Esophagus squamous epithelium (tissue), 5 donors: ENCODE results near the gene XIRP2. TPM values are rescaled to one million over a fixed set of nuclear protein-coding genes. Genes with fewer than 3 reads are reported as not detected.

ENCODE experiments used
- DNase-seq: peaks from one replicate; lab custom pipeline; 2025; lab: John Stamatoyannopoulos, UW
- H3K27ac ChIP-seq, 4 donors: fragments of 200-600 bp; sonication (generic); one replicate each; pipeline ENCODE4 v1.5.1; 2016 to 2019; ENCODE audit warnings: mild to moderate bottlenecking in 1 of 4
- H3K27me3 ChIP-seq, 4 donors: fragments of 200-600 bp; sonication (generic); 1 replicate in 3 of 4; 2 replicates in 1 of 4; pipeline versions ENCODE4 v1.5.1 to v1.6.0; 2017 to 2021; ENCODE audit warnings: antibody characterized with exemption in 1 of 4
- H3K36me3 ChIP-seq, 3 donors: fragments of 200-600 bp; sonication (generic); one replicate each; pipeline ENCODE4 v1.5.1; 2016 to 2019
- H3K4me1 ChIP-seq, 3 donors: fragments of 200-600 bp; sonication (generic); one replicate each; pipeline ENCODE4 v1.5.1; 2017 to 2019
- H3K4me3 ChIP-seq, 4 donors: fragments of 200-600 bp; sonication (generic); 1 replicate in 3 of 4; 2 replicates in 1 of 4; pipeline ENCODE4 v1.5.1; 2016 to 2019; ENCODE audit warnings: mild to moderate bottlenecking in 2 of 4, moderate library complexity in 1 of 4
- H3K9me3 ChIP-seq, 3 donors: fragments of 200-600 bp; sonication (generic); one replicate each; pipeline ENCODE4 v1.5.1; 2016 to 2019
- CTCF ChIP-seq, 6 experiments: fragments of 450-650 bp in 4 of 6; fragments of 200-600 bp in 2 of 6; sonication (generic) in 2 of 6; IDR thresholded peaks; one replicate each; pipeline ENCODE4 v1.5.1; 2016 to 2019; ENCODE audit warnings: antibody characterized with exemption in 6 of 6, mild to moderate bottlenecking in 4 of 6, moderate library complexity in 4 of 6
- POLR2A ChIP-seq, 4 donors: fragments of 450-650 bp; IDR thresholded peaks; one replicate each; pipeline ENCODE4 v1.6.1; 2017; ENCODE audit warnings: antibody characterized with exemption in 4 of 4, mild to moderate bottlenecking in 4 of 4, moderate library complexity in 3 of 4
- WGBS, 2 donors: methylation state at CpG; one replicate each; pipeline ENCODE4 v1.1.5; 2018; 5-methylcytosine and 5-hydroxymethylcytosine counted together
- intact Hi-C: fragments of 100-400 bp; cut with DNase I; formaldehyde crosslinking; loops from one replicate; pipeline ENCODE4 v1.15.0; 2022
- total RNA-seq, 4 donors: library from RNA; depleted of rRNA; stranded (reverse); fragments of >200 nt; gene quantifications; one replicate each; pipeline ENCODE4 v1.1.0, GENCODE V29; 2016
- donor health status: DM: yes; HTN: yes; CAD: no.

The XIRP2 gene
- total RNA-seq, 4 donors from 2014 or later = 0.03 TPM; not detected in 3

- Histone ChIP-seq H3K4me1 (no peaks in the 10 kb centered on the region), H3K27ac (no peak overlapping the region), H3K27me3 (no peaks in the 10 kb centered on the region), H3K4me3 (no peak overlapping the region), H3K36me3 (no peaks in the 10 kb centered on the region), H3K9me3 (no peaks in the 10 kb centered on the region)
- TF ChIP-seq POLR2A (IDR thresholded peaks at IDR 0.05) (no peak), CTCF (IDR thresholded peaks at IDR 0.05) (no peak)
- WGBS, 2 donors = 51 to 56% methylated on average over 6 of the region's 6 CpGs
- no peak for DNase-seq
- intact Hi-C loops = no loop called here
Observed at GRCh38 chr2:166862468-166863132, 25.7 kb upstream of the XIRP2 start.

- TF ChIP-seq POLR2A (IDR thresholded peaks at IDR 0.05) (no peak), CTCF (IDR thresholded peaks at IDR 0.05) (no peak)
- Histone ChIP-seq H3K27ac (no peak overlapping the region), H3K9me3 (no peaks in the 10 kb centered on the region), H3K4me3 (no peak overlapping the region), H3K4me1 (no peaks in the 10 kb centered on the region), H3K27me3 (no peaks in the 10 kb centered on the region), H3K36me3 (no peaks in the 10 kb centered on the region)
- 67 to 84% methylated on average over 10 of the region's 10 CpGs for WGBS, 2 donors
- intact Hi-C loops = no loop called here
- DNase-seq = no peak
Observed at GRCh38 chr2:166867874-166868514, 20.3 kb upstream of the XIRP2 start.

GRCh38 chr2:166870346-166870745 lies 17.9 kb upstream of the XIRP2 start:
- intact Hi-C loops = no loop called here
- Histone ChIP-seq H3K27ac (no peak overlapping the region), H3K9me3 (no peaks in the 10 kb centered on the region), H3K4me1 (no peaks in the 10 kb centered on the region), H3K27me3 (no peaks in the 10 kb centered on the region), H3K36me3 (no peaks in the 10 kb centered on the region), H3K4me3 (no peak overlapping the region)
- no peak for DNase-seq
- WGBS, 2 donors = 65 to 74% methylated on average over 1 of the region's 1 CpG
- TF ChIP-seq CTCF (IDR thresholded peaks at IDR 0.05) (no peak), POLR2A (IDR thresholded peaks at IDR 0.05) (no peak)

- Histone ChIP-seq H3K4me3 (no peak overlapping the region), H3K4me1 (no peaks in the 10 kb centered on the region), H3K27ac (no peak overlapping the region), H3K36me3 (no peaks in the 10 kb centered on the region), H3K9me3 (no peaks in the 10 kb centered on the region), H3K27me3 (no peaks in the 10 kb centered on the region)
- TF ChIP-seq CTCF (IDR thresholded peaks at IDR 0.05) = no peak
- no peak for TF ChIP-seq POLR2A (IDR thresholded peaks at IDR 0.05)
- intact Hi-C loops = no loop called here
- no peak for DNase-seq
- 58 to 63% methylated on average over 1 of the region's 1 CpG for whole genome bisulfite sequencing, 2 donors
Observed at GRCh38 chr2:166881177-166881576, 7.1 kb upstream of the XIRP2 start.

GRCh38 chr2:166882851-166883250 lies 5.4 kb upstream of the XIRP2 start:
- H3K9me3 ChIP-seq = no peaks in the 10 kb centered on the region
- WGBS, 2 donors = 73 to 87% methylated on average over 3 of the region's 3 CpGs

More at GRCh38 chr2:166882851-166883250, 5.4 kb upstream of the XIRP2 start:
- intact Hi-C loops = no loop called here
- H3K27me3 ChIP-seq = no peaks in the 10 kb centered on the region
- no peaks in the 10 kb centered on the region for H3K36me3 ChIP-seq
- no peak overlapping the region for H3K4me3 ChIP-seq
- H3K4me1 ChIP-seq = no peaks in the 10 kb centered on the region
- no peak for DNase-seq
- no peak for TF ChIP-seq POLR2A (IDR thresholded peaks at IDR 0.05)
- TF ChIP-seq CTCF (IDR thresholded peaks at IDR 0.05) = no peak
- H3K27ac ChIP-seq = no peak overlapping the region
